SK-MEL-5 (cell line): ENCODE data around the gene LIMS3. TPM values are rescaled to one million over a fixed set of nuclear protein-coding genes. Genes with fewer than 3 reads are reported as not detected.
"Not testable (repeated sequence)": the region's sequence is repeated elsewhere in the genome, so short reads cannot be mapped to it uniquely, and the experiment has no call there.

Source experiments
- DNase-seq: peaks from one replicate; pipeline ENCODE4 v3.0.0-alpha.2; 2016; ENCODE audit warnings: low read depth, low spot score
- in situ Hi-C: cut with HindIII; loops from 2 replicates; pipeline ENCODE4 v1.10.0; 2016; ENCODE audit warnings: low sequenced_read_pairs, high pct_unique_total_duplicates, low pct_unique_long_range_greater_than_20kb
- polyA plus RNA-seq, 2 experiments: library from polyadenylated mRNA; depleted of rRNA; stranded (reverse); fragments of >200 nt; gene quantifications; 2 replicates each; pipeline ENCODE4 v1.2.3, GENCODE V29; 2015
- total RNA-seq: library from RNA; depleted of rRNA; stranded (reverse); fragments of >200 nt; shearing (Covaris generic); gene quantifications from 2 replicates; pipeline ENCODE4 v1.2.3, GENCODE V29; 2014; rRNA removed

LIMS3 gene, protein sequence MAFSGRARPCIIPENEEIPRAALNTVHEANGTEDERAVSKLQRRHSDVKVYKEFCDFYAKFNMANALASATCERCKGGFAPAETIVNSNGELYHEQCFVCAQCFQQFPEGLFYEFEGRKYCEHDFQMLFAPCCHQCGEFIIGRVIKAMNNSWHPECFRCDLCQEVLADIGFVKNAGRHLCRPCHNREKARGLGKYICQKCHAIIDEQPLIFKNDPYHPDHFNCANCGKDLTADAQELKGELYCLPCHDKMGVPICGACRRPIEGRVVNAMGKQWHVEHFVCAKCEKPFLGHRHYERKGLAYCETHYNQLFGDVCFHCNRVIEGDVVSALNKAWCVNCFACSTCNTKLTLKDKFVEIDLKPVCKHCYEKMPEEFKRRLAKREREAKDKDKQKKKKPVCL
- total RNA-seq = 0.64 TPM in 1 of 2 replicates, not detected in the other
- 0.14 TPM in 1 of 2 replicates, not detected in the other for polyA plus RNA-seq (2015; cell fraction: cytosol; rRNA removed)
- polyA plus RNA-seq (2015; cell fraction: nucleus; rRNA removed) = 0.31 TPM in 1 of 2 replicates, not detected in the other

DNA sequence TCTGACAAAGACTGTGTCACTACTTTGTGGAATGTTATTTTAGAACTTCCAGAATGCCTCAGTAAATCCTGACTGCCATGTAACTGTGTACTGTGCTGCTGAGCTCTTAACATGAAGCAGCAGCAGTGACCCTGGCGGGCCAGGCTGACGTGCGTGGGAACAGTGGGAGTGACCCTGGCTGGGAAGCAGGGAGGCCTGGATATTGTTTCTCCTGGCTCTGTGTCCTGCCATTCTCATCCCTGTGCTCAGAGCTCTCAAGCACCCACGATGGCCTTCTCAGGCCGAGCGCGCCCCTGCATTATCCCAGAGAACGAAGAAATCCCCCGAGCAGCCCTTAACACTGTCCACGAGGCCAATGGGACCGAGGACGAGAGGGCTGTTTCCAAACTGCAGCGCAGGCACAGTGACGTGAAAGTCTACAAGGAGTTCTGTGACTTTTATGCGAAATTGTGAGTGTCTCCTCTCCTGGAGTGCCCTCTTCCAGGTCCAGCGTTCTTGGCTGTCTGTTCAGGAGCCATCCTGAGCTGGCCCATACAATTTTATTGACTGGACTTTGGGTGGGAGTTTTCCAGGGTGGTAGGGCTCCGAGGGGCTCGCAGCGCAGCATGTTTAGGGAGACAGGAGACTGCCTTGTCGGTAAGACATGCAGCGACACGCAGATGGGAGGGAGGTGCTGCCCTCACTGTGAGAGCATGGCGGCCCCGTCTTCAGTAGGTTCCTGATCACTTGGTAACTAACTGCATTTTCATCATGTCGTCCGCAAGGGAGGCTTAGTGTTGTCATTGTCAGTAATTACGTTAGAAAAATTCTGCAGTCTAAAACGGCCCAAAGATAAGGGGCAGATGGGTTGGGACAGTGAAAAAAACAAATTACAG is at the start of gene LIMS3:
TSS of gene LIMS3 (plus strand) at position 227 of the 875 bp plus-strand sequence. CDS start at position 268, 41 bp downstream.
- DNase-seq, in situ Hi-C loops: not testable (repeated sequence)

DNA sequence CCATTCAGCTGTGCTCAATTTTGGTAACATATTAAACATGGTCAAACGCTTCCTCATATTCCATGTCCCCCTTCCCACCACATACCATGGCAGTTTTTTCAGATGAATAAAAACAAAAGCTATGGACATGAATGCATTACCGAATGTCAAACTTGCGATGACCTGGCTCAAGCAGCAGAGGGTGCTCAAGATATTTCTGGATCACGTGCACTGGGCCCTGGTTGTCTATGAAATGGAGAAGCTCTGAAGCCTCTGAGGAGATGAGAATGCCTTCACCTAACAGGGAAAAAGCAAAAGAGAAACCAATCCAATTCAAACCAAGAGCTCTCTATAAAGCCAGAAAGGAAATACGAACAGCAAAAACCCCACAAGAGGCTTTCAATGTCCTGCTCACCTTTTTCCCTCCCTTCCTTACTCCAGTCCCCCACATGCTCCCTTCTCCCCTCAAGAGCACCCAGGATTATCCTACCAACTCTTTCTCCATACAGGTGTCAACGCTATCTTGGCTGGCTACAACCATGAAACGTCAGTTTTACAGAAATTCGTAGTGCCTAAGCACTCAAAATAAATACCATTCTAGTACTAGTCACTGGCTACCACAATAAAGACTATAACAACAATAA is 27.2 kb upstream of the LIMS3 start:
- in situ Hi-C loops, DNase-seq: not testable (repeated sequence)

DNA sequence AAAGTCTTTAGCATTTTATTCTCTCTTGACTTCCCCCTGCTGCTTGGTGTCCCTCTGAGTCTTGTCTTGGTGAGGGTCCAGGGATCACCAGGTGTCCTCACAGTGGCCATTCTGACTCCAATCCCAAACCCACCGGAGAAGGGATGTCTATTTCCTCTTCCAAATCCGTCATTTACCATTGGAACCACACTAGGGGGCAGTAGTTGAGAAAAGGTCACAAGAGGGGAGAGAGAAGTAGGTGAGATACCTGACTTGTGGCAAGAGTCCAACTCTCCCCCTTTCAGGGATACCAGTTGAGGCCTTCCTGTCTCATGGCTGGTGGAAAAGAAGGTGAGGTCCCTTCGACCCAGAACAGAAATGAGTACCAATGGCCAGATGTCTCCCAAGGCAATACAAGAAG is 21.9 kb upstream of the LIMS3 start:
- not testable (repeated sequence) for DNase-seq

DNA sequence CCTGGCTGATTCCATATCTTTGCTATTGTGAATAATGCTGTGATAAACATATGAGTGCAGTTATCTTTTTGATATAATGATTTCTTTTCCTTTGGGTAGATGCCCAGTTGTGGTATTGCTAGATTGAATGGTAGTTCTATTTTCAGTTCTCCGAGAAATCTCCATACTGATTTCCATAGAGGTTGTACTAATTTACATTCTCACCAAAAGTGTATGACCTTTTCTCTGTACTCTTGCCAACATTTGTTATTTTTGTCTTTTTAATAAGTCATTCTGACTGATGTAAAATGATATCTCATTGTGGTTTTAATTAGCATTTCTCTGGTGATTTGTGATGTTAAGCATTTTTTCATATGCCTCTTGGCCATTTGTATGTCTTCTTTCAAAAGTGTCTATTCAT is 16.4 kb upstream of the LIMS3 start:
- in situ Hi-C loops, DNase-seq: not testable (repeated sequence)

More for the DNA sequence above, 21.9 kb upstream of the LIMS3 start:
- in situ Hi-C loops = not testable (repeated sequence)

DNA sequence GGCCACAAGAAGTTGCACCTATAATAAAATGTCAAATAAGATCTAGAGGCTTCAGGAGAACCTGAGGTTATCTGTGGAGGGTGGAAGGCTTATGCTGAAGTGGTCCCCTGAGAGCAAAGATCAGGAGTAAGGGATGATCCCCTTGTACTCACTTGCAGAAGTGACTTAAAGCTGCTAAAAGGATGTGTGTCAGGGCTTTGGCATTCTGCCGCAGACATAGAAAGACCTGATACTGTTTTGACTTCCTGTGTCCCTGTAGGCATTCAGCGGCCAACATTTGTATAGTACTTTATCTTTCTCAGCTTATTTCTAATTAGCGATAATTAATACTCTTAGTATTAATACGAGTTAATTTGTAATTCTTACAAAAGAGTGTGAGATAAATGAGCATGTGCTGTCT is 10.1 kb upstream of the LIMS3 start:
- in situ Hi-C loops, DNase-seq: not testable (repeated sequence)

DNA sequence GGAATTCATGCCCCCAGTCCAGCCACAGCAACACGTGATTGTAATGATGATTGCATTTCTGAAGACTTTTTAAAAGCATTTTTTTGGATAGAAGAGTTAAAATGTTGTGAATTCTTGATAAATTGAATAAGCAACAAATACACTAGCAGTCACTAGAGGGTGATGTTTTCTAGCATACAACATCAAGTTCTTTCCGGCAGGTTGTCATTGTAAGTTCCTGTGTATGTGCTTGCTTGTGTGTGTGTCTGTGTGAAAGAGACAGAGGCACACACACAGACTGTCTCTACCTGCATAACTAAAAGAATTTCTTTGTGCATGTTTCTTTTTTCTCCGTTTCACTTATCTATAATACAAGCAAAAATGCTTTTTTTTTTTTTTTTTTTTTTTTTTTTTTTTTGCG is 8.6 kb upstream of the LIMS3 start:
- in situ Hi-C loops, DNase-seq: not testable (repeated sequence)

DNA sequence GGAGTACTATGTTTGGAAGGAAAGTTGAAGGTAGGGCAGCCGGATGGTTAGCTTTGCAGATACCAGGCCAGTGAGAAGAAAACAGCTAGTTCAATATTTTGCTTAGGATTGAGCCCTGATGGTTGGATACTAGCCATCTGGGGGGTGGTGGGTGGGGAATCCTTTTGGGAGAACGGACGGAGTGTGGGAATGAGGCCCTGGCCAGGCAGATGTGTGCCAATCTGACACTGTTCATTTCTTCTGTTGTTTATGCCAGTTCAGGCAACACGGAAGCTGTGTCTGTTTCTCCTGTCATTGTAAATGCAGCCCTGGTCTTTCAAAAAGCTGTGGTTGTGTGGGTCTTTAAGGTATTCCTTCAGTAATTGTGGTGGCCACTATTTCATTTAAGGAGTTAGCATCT is 7.5 kb upstream of the LIMS3 start:
- DNase-seq, in situ Hi-C loops: not testable (repeated sequence)

DNA sequence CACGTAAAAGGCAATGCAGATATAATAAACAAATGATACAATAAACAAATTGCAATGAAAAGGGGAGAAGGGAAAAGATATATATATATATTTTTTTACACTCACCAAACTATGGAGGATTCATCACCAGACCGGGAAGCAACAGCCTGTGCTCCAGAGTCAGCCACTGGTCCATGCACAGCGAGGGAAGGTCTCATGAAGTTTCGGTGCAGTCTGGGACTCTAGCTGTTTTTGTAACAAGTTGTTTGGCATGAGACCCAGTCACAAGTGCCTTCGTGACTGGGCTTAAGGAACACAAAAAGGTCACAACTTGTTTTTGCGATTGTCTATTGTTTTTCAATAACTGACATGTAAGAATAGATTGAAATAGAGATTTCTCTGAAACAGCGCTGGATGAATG is 4.8 kb upstream of the LIMS3 start:
- in situ Hi-C loops, DNase-seq: not testable (repeated sequence)

DNA sequence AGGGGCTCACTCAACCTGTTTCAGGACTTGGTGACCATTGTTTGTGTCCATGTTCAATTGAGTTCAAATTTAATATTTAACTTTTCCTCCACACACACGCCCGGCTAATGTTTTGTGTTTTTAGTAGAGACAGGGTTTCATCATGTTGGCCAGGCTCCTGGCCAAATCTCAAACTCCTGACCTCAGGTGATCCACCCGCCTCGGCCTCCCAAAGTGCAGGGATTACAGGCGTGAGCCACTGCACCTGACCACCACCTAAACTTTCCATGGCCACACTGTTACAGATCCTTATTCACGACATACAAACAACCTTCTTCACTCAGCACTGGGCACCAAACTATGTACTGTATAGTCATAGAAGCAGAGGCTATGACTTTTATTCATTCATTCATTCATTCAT is 4.3 kb upstream of the LIMS3 start:
- DNase-seq, in situ Hi-C loops: not testable (repeated sequence)

DNA sequence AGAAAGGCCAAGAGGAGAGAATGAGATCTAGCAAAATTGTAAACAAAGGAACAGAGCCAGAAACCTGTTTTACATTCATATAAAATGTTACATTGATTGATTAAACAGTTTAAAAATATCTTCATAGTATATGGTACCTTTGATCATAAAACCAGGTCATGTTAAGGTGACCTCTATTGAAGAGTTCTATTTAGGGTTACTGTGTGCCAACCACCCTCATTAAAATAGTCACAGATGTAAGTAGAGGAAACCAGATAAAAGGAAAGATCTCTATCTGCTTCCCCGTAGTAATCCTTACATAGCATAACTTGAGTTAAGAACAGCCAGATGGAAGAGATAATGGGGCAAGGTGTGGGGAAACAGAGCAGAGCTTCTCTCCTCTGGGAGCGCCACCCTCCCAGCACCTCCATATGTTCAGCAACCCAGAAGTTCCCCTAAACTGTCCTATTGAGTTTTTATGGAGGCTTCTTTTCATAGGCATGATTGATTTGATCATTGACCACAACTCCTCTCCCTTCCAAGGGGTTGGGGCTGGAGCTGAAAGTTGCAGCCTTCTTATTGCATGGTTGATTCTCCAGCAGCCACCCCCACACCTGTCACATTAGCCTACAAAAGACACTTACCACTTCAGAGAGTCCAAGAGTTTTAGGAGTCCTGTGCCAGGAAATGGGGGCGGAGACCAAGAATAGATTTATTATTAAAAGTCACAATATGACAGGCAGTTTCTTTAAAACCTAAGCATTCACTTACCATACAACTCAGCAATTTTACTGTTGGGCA is 3.2 kb upstream of the LIMS3 start:
- in situ Hi-C loops, DNase-seq: not testable (repeated sequence)

DNA sequence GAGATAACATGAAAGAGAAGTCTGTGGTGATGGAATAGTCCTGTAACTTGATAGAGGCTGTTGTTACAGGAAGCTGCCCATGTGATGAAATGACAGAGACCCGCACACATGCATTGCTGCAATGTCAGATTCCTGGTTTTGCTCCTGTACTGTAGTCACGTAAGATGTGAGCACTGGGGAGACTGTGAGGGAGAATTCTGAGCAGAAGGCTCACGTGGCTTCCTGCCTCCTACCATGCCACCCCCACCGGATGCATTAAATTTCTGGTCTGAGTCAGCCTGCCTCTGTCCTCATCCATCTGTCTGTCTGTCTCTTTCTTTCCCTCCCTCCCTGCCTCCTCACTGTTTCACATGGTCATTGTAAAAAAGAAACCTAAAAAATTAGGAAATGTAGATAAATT is 2.3 kb upstream of the LIMS3 start:
- DNase-seq, in situ Hi-C loops: not testable (repeated sequence)

DNA sequence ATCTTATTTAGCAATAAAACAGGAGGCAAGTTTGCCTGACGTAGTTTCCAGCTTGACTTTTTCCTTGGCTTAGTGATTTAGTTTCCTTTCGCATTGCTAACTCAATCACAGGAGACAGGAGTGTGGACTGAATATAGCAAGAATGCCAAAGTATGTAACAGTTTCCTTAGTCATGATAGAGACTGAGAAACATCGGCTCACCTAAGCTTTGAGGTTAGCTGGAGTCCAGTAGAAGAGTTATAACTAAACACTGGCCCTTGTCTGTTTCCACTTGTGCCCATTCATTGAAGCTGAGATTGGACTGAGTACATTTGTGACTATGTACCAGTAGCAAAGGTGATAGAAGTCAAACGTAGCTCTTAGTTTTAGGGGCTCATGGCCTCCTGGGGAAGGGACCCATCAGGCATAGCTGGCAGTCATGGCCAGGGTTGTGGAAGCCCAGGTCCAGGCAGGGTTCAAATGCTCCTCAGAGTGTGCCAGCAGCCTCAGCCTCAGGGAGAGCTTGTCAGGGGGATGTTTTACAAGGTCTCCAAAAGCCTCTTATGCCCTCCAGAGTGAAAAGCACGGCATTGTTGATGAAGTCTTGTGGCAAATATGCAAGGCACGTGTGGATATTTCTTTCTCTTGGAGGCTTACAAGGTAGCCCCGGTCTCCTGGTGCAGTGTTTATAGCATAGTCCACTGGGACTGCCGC is 573 bp upstream of the LIMS3 start:
- in situ Hi-C loops = not testable (repeated sequence)

DNA sequence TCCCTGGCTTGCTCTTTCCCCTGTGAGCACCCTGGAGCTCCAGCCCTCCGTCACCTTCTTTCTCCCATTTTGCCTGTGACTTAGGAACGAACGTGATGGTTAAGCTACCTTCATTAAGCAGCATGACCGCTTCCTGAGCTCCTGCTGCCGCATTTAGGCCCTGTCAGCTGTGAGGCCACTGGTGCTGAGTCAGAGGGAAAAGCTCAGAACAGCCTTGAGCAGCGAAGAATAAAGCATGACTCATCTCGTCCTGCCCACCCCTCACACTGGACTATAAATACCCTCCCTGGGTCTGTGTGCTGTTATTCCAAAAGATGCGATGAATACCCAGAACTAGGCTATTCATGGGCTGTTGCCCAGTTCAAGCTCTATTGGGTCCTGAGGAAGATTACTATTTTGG is 7.3 kb downstream of the LIMS3 start:
- in situ Hi-C loops, DNase-seq: not testable (repeated sequence)

More for the DNA sequence above, 573 bp upstream of the LIMS3 start:
- DNase-seq = not testable (repeated sequence)

DNA sequence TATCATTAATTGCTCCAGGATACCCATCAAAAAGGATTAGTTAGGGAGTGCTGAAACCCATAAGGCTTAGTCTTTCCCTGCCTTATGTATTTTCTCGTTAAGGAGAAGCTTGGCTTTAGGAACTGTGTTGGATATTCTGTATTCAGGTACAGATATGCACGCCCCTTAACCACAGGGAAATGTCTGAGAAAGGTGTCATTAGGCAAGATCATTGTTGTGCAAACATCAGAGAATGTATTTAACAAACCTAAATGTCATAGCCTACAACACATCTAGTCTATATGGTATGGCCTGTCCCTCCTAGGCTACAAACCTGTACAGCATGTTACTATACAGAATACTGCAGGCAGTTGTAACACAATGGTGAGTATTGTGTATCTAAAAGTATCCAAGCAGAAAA is 10.1 kb downstream of the LIMS3 start:
- in situ Hi-C loops, DNase-seq: not testable (repeated sequence)

DNA sequence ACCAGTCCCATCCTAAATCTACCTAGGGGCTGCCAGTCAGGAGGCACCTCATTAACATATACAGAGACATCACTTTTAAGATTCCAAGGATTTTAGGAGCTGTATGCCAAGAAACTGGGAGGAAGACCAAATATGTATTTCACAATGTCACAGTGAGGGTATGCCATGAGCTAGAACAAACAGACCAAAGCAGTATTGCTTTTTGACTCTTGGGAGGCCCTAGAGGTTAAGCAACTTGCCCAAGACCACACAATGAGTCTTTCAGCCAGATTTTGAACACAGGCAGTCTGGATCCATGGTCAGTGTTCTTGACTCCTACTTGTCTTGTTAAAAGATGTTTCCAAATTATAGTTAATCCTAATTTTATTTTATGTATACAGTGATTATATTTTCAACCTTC is 12.3 kb downstream of the LIMS3 start:
- DNase-seq, in situ Hi-C loops: not testable (repeated sequence)

DNA sequence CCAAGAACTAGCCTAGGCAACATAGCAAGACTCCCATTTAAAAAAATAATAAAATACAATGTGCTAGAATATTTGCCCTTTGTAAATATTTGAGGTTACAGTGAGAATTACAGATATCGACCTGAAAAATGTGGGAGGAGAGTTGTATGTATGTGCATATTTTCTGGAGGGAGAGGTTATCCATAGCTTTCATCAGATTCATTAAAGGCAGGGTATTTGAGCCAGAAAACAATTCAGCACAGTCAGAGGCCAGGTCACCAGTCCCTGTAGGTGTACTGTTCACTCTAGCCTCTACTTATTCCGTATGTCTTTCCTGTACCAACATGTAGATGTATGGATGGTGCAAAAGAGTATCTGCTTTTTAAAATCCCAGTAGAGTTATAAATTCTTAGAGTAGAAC is 15.4 kb downstream of the LIMS3 start:
- in situ Hi-C loops, DNase-seq: not testable (repeated sequence)
